GM15510 (cell line): ENCODE data around the gene IL31RA.

Experiments
- POLR2A ChIP-seq: IDR thresholded peaks from 3 replicates; pipeline ENCODE4 v1.6.1; 2011; ENCODE audit warnings: borderline replicate concordance; ENCODE audit not compliant: insufficient read length; ENCODE audit errors: extremely low read depth

Gene IL31RA

DNA sequence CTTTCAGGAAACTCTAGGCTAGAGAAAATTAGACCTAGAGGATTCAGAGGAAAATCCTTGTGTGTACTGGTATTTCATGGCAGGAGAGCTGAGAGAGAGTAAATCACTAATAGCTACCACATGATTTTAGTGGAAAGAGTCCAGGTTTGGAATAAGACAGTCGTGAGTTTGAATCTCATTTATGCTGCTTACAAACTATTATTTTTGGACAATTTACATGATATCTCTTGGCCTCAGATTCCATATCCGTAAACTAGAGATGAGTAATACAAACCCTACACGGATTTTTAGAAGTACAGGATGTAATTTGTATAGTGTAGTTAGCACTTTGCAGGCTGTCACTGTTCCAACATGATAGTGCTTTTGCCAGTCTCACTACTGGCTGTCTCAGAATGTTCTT lies 2.7 kb downstream of the IL31RA start:
- TF ChIP-seq POLR2A: no peak

DNA sequence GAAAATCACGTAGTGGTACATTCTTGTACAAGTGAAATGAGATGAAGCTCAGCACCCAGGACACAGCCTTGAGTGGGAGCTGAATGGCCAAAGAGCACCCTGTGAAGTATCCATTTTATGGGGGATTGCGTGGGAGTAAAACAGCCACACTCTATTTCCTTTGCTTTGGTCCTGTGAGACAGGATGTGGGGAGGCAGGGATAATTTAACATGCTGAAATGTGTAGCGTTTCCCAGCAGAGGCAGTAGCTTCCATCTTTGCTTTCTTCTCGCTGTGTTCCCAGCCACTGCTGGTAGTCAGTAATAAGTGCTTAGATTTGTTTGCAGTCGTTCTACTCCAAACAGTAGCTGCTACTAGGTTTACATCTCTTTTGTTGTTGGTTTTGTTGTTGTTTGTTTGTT lies 4.4 kb downstream of the IL31RA start:
- TF ChIP-seq POLR2A: no peak

DNA sequence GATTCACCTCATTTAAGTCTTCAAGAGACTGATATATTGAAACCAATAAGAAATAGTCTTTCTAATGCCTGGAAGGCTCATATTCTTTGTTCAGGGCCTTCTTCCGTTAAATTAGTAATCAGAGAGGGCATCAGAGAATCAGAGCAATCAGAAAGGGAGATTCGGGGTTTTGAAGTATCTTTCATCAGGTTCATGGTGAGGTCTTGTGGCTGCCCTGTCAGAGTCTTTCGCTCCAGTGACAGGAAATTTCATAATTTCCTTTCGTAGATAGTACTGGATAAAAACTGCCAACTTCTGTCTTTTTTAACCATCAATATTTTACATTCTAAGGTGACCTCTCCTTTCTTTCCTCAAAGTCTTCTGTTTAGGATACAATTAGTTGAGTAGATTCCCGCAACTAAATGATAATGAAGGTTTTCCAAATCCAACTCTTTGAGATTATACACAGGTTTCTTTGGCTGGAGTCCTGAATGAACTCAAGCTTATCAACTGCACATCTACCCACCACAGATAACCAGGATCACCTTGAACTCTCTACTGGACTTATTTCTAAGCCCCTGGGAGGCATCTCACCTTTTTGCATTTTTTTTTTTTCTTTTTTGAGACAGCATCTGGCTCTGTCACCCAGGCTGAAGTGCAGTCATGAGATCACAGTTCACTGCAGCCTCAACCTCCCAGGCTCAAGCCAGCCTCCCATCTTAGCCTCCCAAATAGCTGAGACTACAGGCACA lies 5.5 kb downstream of the IL31RA start:
- TF ChIP-seq POLR2A: no peak

DNA sequence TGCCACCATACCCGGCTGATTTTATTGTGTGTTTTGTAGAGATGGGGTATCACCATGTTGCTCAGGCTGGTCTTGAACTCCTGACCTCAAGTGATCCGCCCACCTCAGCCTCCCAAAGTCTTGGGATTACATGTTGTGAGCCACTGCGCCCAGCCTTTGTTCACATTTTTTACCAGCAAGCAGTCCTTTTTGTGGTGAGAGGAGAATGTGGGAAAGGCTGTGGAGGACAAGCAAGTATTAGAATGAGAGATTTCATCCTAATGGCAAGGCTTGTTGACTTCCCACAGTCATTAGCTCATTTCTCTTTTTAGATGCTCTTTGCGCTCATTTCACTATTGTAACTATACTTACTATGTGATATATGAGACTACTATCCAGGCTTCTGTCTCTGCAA lies 6.1 kb downstream of the IL31RA start:
- TF ChIP-seq POLR2A: no peak

DNA sequence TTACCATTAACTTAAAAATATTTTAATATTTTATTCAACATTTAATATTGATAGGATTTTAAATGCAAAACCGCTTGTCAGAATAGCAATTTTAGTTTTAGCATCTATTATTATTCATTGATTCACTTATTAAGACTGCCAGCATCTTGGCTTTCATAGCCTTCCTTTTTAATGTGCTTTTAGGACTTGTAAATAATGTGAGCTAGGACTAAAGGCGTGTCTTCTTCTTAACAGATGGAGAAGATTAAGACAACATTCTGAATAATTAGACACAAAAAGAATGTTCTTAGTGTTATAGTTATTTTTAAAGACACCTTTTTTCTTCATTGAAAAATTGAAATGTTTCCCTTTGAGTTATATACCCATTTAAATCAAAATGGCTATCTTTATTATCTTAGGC lies 6.9 kb downstream of the IL31RA start:
- TF ChIP-seq POLR2A: no peak

DNA sequence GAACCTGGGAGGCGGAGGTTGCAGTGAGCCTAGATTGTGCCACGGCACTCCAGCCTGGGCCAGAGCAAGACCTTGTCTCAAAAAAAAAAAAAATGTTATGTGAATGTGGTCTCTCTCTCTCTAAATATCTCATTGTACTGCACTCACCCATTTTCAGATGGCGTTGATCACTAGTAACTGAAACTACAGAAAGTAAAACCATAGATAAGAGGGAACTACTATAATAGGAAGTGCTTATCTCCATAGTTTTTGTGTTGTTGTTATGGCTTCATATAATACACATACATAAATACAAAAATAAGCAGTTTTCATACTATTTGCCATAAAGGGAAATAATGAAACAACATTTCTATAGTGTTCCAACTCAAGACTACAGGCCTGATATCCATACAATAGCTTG lies 9.1 kb downstream of the IL31RA start:
- TF ChIP-seq POLR2A: no peak

DNA sequence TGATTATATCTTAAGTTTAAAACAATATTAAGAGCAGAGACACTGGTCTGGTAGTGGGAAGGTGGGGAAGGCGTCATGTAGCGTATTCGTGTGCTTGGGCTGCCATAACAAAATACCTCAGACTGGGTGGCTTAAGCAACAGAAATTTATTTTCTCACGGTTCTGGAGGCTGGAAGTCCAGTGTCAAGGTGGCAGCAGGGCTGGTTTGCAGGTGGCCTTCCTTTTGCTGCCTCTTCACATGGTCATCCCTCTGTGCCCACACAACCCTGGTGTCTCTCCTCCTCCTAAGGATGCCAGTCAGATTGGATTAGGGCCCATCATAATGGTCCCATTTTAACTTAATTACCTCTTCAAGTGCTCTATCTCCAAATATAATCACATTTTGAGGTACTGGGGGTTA lies 9.6 kb downstream of the IL31RA start:
- TF ChIP-seq POLR2A: no peak

DNA sequence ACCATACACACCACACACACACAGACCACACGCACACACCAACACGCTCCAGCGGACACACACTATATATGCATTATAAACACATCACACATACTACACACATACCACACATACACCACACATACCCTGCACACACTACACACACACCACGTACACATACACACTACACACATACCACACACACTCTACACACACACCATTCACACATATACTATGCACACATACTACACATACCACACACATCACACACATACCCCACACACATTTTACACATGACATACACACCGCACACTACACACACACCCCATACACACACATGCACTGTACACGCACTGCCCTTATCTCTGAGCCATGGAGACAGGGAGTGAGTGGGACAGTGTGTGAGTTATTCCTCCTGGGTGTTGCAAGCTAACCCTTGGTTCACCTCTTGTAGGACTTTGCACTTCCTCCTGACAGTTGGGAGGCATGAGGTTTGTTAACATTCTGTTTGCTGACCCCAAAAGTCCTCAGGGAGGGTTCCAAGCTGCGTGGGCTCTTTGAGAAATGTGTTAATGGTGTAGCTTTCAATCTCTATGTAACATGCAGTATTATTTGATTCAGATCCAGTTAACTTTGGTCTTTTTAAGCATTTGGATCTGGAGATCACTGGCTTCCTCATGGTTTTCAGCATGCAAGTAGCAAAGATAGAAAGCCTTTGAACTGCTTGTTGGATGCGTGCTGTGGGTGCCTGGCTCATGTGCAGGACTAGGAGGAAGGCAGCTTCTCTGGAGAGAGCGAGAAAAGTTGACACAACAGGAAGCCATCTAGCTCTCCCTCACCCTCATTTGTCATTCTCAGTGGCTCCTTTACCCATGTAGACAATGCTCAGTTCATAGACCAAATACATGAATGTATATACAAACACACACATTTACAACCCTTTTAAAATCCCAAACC lies 13.7 kb downstream of the IL31RA start:
- no peak for TF ChIP-seq POLR2A

DNA sequence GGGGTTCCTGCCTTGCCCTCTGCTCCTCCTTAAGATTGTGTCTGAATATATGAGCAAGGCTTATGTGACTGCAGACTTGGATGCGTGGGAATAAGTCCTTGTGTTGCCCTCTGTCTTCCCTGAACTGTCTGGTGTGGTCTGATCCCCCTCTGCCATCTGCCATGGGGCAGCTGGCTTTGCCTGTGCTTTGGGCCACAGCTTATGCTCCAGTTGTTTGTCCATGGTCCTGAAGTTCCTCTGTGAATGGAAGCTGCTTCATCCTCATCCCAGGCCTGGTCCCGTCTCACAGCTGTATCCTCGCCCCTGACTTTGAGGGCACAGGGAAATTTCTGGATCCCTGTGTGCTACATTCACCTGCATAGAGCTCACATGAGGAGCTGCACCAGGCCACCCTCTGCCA lies 14.7 kb downstream of the IL31RA start:
- no peak for TF ChIP-seq POLR2A

DNA sequence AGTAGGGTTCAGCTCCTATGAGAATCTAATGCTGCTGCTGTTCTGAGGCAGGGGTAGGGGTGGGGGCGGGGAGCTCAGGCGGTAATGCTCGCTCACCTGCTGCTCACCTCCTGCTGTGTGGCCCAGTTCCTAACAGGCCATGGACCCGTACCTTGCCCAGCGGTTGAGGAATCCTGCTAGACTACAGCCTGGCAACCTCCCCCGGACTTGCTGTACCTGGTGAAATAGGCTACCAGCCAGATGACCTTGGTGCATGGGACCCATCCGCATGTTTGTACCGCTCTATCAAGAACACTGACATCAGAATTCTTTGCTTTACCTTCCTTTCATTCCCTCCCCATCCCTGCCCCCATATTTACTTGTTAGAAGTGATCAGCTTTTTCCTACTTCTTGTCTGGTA lies 15.3 kb downstream of the IL31RA start:
- TF ChIP-seq POLR2A: no peak

DNA sequence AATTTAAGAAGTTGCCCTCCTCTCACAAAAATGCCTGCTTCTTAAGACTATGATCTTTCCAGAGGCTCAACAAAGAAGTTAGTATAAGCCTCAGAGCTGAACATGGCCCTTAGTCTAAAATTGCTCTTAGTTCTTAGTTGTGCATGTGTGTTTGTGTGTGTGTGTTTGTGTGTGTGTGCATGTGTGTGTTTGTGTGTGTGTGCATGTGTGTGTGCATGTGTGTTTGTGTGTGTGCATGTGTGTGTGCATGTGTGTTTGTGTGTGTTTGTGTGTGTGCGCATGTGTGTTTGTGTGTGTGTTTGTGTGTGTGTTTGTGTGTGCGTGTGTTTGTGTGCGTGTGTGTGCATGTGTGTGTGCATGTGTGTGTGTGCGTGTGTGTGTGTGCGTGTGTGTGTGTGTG lies 15.8 kb downstream of the IL31RA start:
- no peak for TF ChIP-seq POLR2A

DNA sequence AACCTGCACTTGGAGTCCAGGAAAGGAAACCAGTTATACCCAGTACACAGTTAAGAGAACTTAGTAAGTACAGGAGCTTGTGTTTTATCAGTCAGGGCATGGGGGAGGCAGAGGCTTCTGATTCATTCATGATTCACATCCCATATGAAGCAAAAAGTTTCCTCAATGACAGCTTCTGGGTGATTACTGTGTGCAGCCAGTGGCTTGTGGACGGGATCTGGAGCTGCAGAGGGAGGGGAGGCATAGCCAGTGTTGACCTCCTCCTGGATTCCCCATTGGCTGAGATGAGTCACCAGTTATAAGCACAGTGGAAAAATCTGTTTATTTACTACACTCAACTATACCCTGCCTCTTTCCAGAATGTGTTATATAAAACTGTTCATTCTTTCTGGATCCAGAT lies 17.7 kb downstream of the IL31RA start:
- TF ChIP-seq POLR2A: no peak

DNA sequence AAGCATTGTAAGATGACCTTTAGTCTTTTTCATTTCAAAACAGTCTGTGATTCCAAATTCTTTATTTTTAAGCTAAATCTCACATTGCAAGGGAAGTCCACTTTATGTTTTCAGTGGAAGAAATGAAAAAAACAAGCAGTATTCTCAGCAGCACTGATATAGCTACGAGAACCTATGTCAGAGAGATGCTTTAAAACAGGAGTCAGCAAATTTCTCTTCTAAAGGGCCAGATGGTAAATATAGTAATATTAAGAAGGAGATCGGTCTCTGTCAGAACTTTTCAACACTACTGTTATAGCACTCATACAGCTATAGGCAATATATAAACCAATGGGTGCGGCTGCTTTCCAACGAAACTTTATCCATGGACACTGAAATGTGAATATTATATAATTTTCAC lies 18.7 kb downstream of the IL31RA start:
- TF ChIP-seq POLR2A: no peak

DNA sequence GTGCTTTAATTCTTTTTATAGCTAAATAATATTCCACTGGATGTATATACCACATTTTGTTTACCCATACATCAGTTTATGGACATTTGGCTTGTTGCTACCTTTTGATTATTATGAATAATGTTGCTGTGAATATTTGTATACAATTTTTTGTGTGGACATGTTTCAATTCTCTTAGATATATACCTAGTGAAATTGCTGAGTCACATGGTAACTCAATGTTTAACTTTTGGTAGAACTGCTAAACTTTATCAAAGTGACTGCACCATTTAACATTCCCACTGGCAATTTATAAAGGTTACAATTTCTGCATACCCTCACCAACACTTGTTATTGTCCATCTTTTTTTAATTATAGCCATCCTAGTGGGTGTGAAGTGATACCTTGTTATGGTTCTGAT lies 22.1 kb downstream of the IL31RA start:
- TF ChIP-seq POLR2A: no peak

DNA sequence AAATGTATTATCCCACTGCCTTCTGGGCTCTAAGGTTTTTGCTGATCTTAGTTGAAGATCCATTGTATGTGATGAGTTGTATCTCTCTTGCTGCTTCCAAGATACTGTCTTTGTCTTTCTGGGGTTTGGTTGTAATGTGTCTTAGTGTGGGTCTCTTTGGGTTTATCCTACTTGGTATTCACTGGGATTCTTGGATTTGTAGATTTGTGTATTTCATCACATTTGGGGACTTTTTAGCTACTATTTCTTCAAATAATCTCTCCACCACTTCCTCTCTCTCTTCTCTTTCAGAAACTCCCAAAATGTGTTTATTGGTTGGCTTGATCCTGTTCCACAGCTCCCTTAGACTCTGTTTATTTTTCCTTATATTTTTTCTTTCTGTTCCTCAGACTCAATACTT lies 26.5 kb downstream of the IL31RA start:
- no peak for TF ChIP-seq POLR2A

DNA sequence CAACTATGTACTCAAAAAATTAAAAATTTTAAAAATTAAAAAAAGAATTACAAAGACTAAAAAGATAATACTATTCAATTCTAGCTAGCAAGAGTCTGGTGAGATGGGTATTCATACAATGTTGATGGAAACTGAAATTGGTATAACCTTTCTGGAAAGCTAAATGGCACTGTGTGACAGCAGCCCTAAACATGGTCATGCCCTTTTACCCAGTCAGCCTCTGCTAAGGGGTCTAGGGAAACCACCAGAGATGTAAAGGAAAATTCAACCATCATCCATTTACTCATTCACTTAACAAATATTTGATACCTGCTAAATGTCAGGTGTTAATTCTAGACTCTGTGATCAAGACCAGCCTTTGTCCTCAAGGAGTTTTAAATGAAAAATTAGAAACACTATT lies 29.3 kb downstream of the IL31RA start:
- TF ChIP-seq POLR2A: no peak
